ENCODE data around the gene RAMAC. TPM values are rescaled to one million over a fixed set of nuclear protein-coding genes. Genes with fewer than 3 reads are reported as not detected.

RAMAC gene
- total RNA-seq, 4 donors from 2014 or later, result 16.4 to 28.0 (median 23.7) TPM

GRCh38 chr15:83039206-83039605, 53.2 kb downstream of the RAMAC start:
- Histone ChIP-seq H3K9me3 (no peaks in the 10 kb centered on the region), H3K27ac (peak overlapping the region in 1 of 4 donors; percentile 1), H3K4me3 (no peak overlapping the region), H3K36me3 (peaks cover 0 to 22% of the 10 kb centered on the region in 2 donors), H3K27me3 (no peaks in the 10 kb centered on the region), H3K4me1 (peaks cover 0 to 14% of the 10 kb centered on the region in 2 donors)
- in situ Hi-C loops (cut with MboI; ENCODE audit: low sequenced_read_pairs in 4 of 4), result no loop called here
- DNase-seq, result no peak
- intact Hi-C loops (cut with DNase I; ENCODE audit: low total_unique reads), result no loop called here
- TF ChIP-seq CTCF (IDR thresholded peaks at IDR 0.05 in 4 of 5, conservative IDR thresholded peaks at IDR 0.05 in 1 of 5) (no peak), POLR2A (IDR thresholded peaks at IDR 0.05) (no peak)
- ATAC-seq, result no peak

Other genes starting within 250 kb of the RAMAC start
- 10 to 100 TPM in 1 of 4 donors, 1 to 10 TPM in 3; 3.9 to 18.5 (median 6.6) TPM for gene FSD2, start 180.1 kb upstream of the RAMAC start, total RNA-seq
- gene WHAMM, start 176.6 kb upstream of the RAMAC start, total RNA-seq, result 10 to 100 TPM; 14.1 to 22.1 (median 21.8) TPM
- 100 to 1,000 TPM in 2 of 4 donors, 10 to 100 TPM in 2; 51.6 to 132 (median 94.5) TPM for gene HOMER2, start 33.5 kb upstream of the RAMAC start, total RNA-seq
- 10 to 100 TPM in 2 of 4 donors, 1 to 10 TPM in 2; 5.9 to 14.6 (median 9.5) TPM for gene C15orf40, start 25.4 kb downstream of the RAMAC start, total RNA-seq
- gene BTBD1, start 81.0 kb downstream of the RAMAC start, total RNA-seq, result 100 to 1,000 TPM; 229 to 408 (median 342) TPM
- gene TM6SF1, start 121.4 kb downstream of the RAMAC start, total RNA-seq, result 10 to 100 TPM in 3 of 4 donors, 1 to 10 TPM in 1; 7.1 to 49.1 (median 13.7) TPM
- gene HDGFL3, start 221.6 kb downstream of the RAMAC start, total RNA-seq, result 1 to 10 TPM in 3 of 4 donors, under 1 TPM in 1; 1.00 to 7.1 (median 4.1) TPM

Data from gastrocnemius medialis (tissue), 4 donors.